Endothelial cell of umbilical vein (primary cell): ENCODE data around the gene SEPTIN5. TPM values are rescaled to one million over a fixed set of nuclear protein-coding genes. Genes with fewer than 3 reads are reported as not detected.

Source experiments
- BruUV-seq: library from RNA; stranded (reverse); fragments of 400-500 nt; replicated peaks from 2 replicates; lab custom pipeline; 2021; lab: Mats Ljungman, UMichigan
- CTCF ChIA-PET: fragments of 300-600, 350-600 bp; sonication (Branson Sonifier 250); formaldehyde crosslinking; loops from one replicate; lab custom pipeline; 2021; ENCODE audit warnings: antibody characterized with exemption, inconsistent platforms; lab: Charles Lee
- POLR2A ChIA-PET: fragments of 300-600, 350-600 bp; sonication (Branson Sonifier 250); formaldehyde crosslinking; loops from one replicate; lab custom pipeline; 2021; ENCODE audit warnings: antibody characterized with exemption, inconsistent platforms; lab: Charles Lee
- DNase-seq: peaks from one replicate; pipeline ENCODE4 v3.0.0-alpha.2; 2011; ENCODE audit warnings: low read depth, low spot score
- FAIRE-seq: peaks from 2 replicates; lab custom pipeline; 2011; peaks lifted over from hg19 to GRCh38; lab: Jason Lieb, UNC
- H2AFZ ChIP-seq: 2 replicates; pipeline ENCODE4 v1.6.0; 2012; ENCODE audit warnings: low read depth, low read length, control low read depth, inconsistent platforms
- H3K27ac ChIP-seq: 2 replicates; pipeline ENCODE4 v1.5.1; 2011; ENCODE audit warnings: low read depth, mild to moderate bottlenecking, control low read depth, low read length, moderate library complexity; ENCODE audit not compliant: insufficient read depth
- H3K27me3 ChIP-seq, 2 experiments: 2 replicates each; pipeline versions ENCODE4 v1.6.0 to v1.6.1; 2011; ENCODE audit warnings: low read length in 2 of 2, mixed read lengths in 1 of 2; ENCODE audit not compliant: control insufficient read depth in 2 of 2, insufficient read depth in 2 of 2
- H3K36me3 ChIP-seq, 2 experiments: 2 replicates in 1 of 2; 3 replicates in 1 of 2; pipeline ENCODE4 v1.5.1; 2011; ENCODE audit warnings: low read length in 2 of 2, mild to moderate bottlenecking in 1 of 2, moderate library complexity in 1 of 2; ENCODE audit not compliant: control insufficient read depth in 2 of 2, insufficient read depth in 2 of 2; ENCODE audit errors: extremely low read depth in 1 of 2
- H3K4me1 ChIP-seq: 3 replicates; pipeline ENCODE4 v1.5.1; 2011; ENCODE audit warnings: mild to moderate bottlenecking, low read length; ENCODE audit not compliant: control insufficient read depth, insufficient read depth; ENCODE audit errors: extremely low read depth
- H3K4me2 ChIP-seq: 2 replicates; pipeline ENCODE4 v1.6.1; 2011; ENCODE audit warnings: low read length, control low read depth, mixed read lengths; ENCODE audit not compliant: insufficient read depth
- H3K4me3 ChIP-seq, 3 experiments: fragments of 200-600 bp in 1 of 3; sonication (generic), shearing (Covaris generic) in 1 of 3; replicated peaks in 1 of 3; 2 replicates each; pipeline ENCODE4 v1.5.1; 2011 to 2016; ENCODE audit warnings: control low read depth in 3 of 3, low read length in 3 of 3, mild to moderate bottlenecking in 2 of 3, inconsistent platforms in 1 of 3, low read depth in 1 of 3, moderate library complexity in 1 of 3; ENCODE audit not compliant: insufficient read depth in 1 of 3
- H3K79me2 ChIP-seq: 2 replicates; pipeline ENCODE4 v1.6.0; 2012; ENCODE audit warnings: low read length, inconsistent platforms; ENCODE audit not compliant: control insufficient read depth, insufficient read depth
- H3K9ac ChIP-seq: replicated peaks from 2 replicates; pipeline ENCODE3; 2011; ENCODE audit warnings: low read length, control low read depth; ENCODE audit not compliant: insufficient read depth; ENCODE audit errors: extremely low read depth
- H3K9me1 ChIP-seq: replicated peaks from 3 replicates; pipeline ENCODE4 v1.6.0; 2011; ENCODE audit warnings: mild to moderate bottlenecking, low read length; ENCODE audit not compliant: control insufficient read depth, insufficient read depth; ENCODE audit errors: extremely low read depth
- H3K9me3 ChIP-seq: replicated peaks from 2 replicates; pipeline ENCODE4 v1.5.1; 2012; ENCODE audit warnings: low read length, inconsistent platforms; ENCODE audit not compliant: control insufficient read depth, insufficient read depth
- H4K20me1 ChIP-seq: replicated peaks from 2 replicates; pipeline ENCODE3; 2011; ENCODE audit warnings: mild to moderate bottlenecking, low read length; ENCODE audit not compliant: control insufficient read depth, insufficient read depth; ENCODE audit errors: extremely low read depth
- EZH2 ChIP-seq: IDR thresholded peaks from 2 replicates; pipeline ENCODE4 v1.6.1; 2012; ENCODE audit warnings: borderline replicate concordance, low read depth, mild to moderate bottlenecking, moderate library complexity, low read length, inconsistent platforms; ENCODE audit not compliant: severe bottlenecking
- FOS ChIP-seq: IDR thresholded peaks from 2 replicates; pipeline ENCODE4 v1.6.1; 2011; ENCODE audit warnings: mild to moderate bottlenecking, low read length, moderate library complexity, borderline replicate concordance; ENCODE audit not compliant: insufficient read depth
- GATA2 ChIP-seq: IDR thresholded peaks from 2 replicates; pipeline ENCODE4 v1.7.0; 2011; ENCODE audit warnings: low read depth, mild to moderate bottlenecking, moderate library complexity, mixed read lengths, low read length; ENCODE audit not compliant: insufficient read length, insufficient read depth
- JUN ChIP-seq: IDR thresholded peaks from 2 replicates; pipeline ENCODE4 v1.6.1; 2011; ENCODE audit warnings: borderline replicate concordance, low read depth; ENCODE audit not compliant: insufficient read length, insufficient read depth
- MYC ChIP-seq: IDR thresholded peaks from one replicate; pipeline ENCODE4 v1.6.1; 2011; ENCODE audit warnings: mild to moderate bottlenecking, low read depth, low read length
- POLR2A ChIP-seq: IDR thresholded peaks from 2 replicates; pipeline ENCODE4 v1.6.1; 2012; ENCODE audit warnings: low read depth, mild to moderate bottlenecking, control low read depth, low read length
- POLR2AphosphoS5 ChIP-seq: IDR thresholded peaks from 2 replicates; pipeline ENCODE4 v1.6.1; 2012; ENCODE audit warnings: low read depth, mild to moderate bottlenecking, control low read depth, low read length, moderate library complexity; ENCODE audit not compliant: insufficient read depth
- dilution Hi-C: fragments of 300-500 bp; cut with MboI; formaldehyde crosslinking; loops from one replicate; pipeline ENCODE4 v1.15.0; 2019; ENCODE audit warnings: low sequenced_read_pairs; ENCODE audit not compliant: extremely low pct_ligation_motif_present
- intact Hi-C: fragments of 100-400 bp; cut with micrococcal nuclease; formaldehyde crosslinking; loops from one replicate; pipeline ENCODE4 v1.10.0; 2022
- polyA plus RNA-seq, 4 experiments: library from polyadenylated mRNA; depleted of rRNA in 3 of 4; stranded (reverse) in 3 of 4; unstranded in 1 of 4; fragments of >200 nt; gene quantifications; 2 replicates each; pipeline versions ENCODE4 v1.2.1 to v1.2.3, GENCODE V29; 2011 to 2012; ENCODE audit warnings: missing spikeins in 1 of 4
- total RNA-seq: library from RNA; stranded (reverse); gene quantifications from 2 replicates; pipeline ENCODE4 v1.2.3, GENCODE V29; 2021
- TF ChIP-seq, protein P1 (sequence below), 2 donors: IDR thresholded peaks; 1 replicate in 1 of 2; 2 replicates in 1 of 2; pipeline ENCODE4 v1.5.1; 2011; ENCODE audit warnings: low read length in 2 of 2, mild to moderate bottlenecking in 2 of 2, moderate library complexity in 2 of 2, control low read depth in 1 of 2, inconsistent platforms in 1 of 2, low read depth in 1 of 2; ENCODE audit not compliant: insufficient read depth in 1 of 2; ENCODE audit errors: extremely low read depth in 1 of 2
- TF ChIP-seq, protein P2 (sequence below): IDR thresholded peaks from 2 replicates; pipeline ENCODE4 v1.6.1; 2011; ENCODE audit not compliant: insufficient read depth, insufficient read length

SEPTIN5 gene
- total and polyA plus RNA-seq, 2 donors (not counting 3 experiments of a cell fraction or from before 2014, with no cell fraction given): 31.1 to 35.8 TPM

DNA sequence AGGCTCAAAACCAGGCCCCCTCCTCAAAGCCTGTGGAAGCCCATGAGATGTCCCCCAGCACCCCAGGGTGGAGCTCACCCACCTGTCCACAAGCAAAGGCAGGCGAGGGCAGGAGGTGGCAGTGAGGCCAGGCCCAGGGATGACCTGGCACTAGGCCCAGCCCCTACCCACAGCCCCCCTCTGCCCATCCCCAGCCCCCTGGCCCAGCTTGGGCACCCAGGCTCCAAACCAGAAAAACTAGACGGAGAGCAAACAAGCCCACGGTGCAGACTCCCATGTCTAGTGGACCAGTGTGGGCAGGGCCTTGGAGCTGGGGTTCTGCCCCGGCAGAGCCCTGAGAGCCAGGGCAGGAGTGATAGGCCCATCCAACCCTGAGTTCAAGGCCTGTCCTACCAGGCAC, 29.3 kb downstream of the SEPTIN5 start:
- no peak for TF ChIP-seq POLR2AphosphoS5
- no peak for TF ChIP-seq EZH2
- TF ChIP-seq JUN: no peak
- no peak for TF ChIP-seq GATA2
- no peak for TF ChIP-seq POLR2A
- TF ChIP-seq, protein P1, sequence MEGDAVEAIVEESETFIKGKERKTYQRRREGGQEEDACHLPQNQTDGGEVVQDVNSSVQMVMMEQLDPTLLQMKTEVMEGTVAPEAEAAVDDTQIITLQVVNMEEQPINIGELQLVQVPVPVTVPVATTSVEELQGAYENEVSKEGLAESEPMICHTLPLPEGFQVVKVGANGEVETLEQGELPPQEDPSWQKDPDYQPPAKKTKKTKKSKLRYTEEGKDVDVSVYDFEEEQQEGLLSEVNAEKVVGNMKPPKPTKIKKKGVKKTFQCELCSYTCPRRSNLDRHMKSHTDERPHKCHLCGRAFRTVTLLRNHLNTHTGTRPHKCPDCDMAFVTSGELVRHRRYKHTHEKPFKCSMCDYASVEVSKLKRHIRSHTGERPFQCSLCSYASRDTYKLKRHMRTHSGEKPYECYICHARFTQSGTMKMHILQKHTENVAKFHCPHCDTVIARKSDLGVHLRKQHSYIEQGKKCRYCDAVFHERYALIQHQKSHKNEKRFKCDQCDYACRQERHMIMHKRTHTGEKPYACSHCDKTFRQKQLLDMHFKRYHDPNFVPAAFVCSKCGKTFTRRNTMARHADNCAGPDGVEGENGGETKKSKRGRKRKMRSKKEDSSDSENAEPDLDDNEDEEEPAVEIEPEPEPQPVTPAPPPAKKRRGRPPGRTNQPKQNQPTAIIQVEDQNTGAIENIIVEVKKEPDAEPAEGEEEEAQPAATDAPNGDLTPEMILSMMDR (IDR thresholded peaks at IDR 0.05; ENCODE audit: extremely low read depth in 1 of 2, insufficient read depth in 1 of 2, low read depth in 1 of 2, low read length in 2 of 2): no peak
- no peak for TF ChIP-seq FOS
- TF ChIP-seq MYC: no peak
- TF ChIP-seq, protein P2, sequence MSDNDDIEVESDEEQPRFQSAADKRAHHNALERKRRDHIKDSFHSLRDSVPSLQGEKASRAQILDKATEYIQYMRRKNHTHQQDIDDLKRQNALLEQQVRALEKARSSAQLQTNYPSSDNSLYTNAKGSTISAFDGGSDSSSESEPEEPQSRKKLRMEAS: no peak
- Histone ChIP-seq H3K4me2 (no peak overlapping the region), H3K36me3 (no peaks in the 10 kb centered on the region), H3K27ac (no peak overlapping the region), H3K4me3 (no peak overlapping the region), H3K79me2 (no peaks in the 10 kb centered on the region), H3K9me1 (no peaks in the 10 kb centered on the region), H3K9me3 (no peaks in the 10 kb centered on the region), H3K9ac (no peak overlapping the region), H3K27me3 (no peaks in the 10 kb centered on the region), H3K4me1 (peaks cover 9% of the 10 kb centered on the region), H2AFZ (no peak overlapping the region), H4K20me1 (no peaks in the 10 kb centered on the region)
- CTCF ChIA-PET: interaction anchor here (1.2 kb wide), 1 partner anchor 13 kb away, joined by 3 read pairs; no protein-coding TSS in a partner anchor
- FAIRE-seq (no peak), DNase-seq (no peak)
- intact Hi-C loops (no loop called here), dilution Hi-C loops (no loop called here)
- no TSS peak for BruUV-seq
- POLR2A ChIA-PET: no interaction called here
